NCI-H1436 treated with DMSO at 0.1 percent for 48 hours (cell line): ENCODE measurements around the gene PTPN3.
"Not testable (repeated sequence)": the region's sequence is repeated elsewhere in the genome, so short reads cannot be mapped to it uniquely, and the experiment has no call there.

Experiments used
- DNase-seq: peaks from one replicate; lab custom pipeline; 2025; lab: John Stamatoyannopoulos, UW

Gene PTPN3, protein sequence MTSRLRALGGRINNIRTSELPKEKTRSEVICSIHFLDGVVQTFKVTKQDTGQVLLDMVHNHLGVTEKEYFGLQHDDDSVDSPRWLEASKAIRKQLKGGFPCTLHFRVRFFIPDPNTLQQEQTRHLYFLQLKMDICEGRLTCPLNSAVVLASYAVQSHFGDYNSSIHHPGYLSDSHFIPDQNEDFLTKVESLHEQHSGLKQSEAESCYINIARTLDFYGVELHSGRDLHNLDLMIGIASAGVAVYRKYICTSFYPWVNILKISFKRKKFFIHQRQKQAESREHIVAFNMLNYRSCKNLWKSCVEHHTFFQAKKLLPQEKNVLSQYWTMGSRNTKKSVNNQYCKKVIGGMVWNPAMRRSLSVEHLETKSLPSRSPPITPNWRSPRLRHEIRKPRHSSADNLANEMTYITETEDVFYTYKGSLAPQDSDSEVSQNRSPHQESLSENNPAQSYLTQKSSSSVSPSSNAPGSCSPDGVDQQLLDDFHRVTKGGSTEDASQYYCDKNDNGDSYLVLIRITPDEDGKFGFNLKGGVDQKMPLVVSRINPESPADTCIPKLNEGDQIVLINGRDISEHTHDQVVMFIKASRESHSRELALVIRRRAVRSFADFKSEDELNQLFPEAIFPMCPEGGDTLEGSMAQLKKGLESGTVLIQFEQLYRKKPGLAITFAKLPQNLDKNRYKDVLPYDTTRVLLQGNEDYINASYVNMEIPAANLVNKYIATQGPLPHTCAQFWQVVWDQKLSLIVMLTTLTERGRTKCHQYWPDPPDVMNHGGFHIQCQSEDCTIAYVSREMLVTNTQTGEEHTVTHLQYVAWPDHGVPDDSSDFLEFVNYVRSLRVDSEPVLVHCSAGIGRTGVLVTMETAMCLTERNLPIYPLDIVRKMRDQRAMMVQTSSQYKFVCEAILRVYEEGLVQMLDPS

GRCh38 chr9:109498195-109499092 is at the start of gene PTPN3:
Gene PTPN3, minus strand, starts transcription at chr9:109498307. Its CDS starts 34,873 bp downstream, at chr9:109463434.
- no peak for DNase-seq

GRCh38 chr9:109544954-109545353 is 46.8 kb upstream of the PTPN3 start:
- DNase-seq: not testable (repeated sequence)

GRCh38 chr9:109542922-109543321 is 44.8 kb upstream of the PTPN3 start:
- DNase-seq: no peak

DNA sequence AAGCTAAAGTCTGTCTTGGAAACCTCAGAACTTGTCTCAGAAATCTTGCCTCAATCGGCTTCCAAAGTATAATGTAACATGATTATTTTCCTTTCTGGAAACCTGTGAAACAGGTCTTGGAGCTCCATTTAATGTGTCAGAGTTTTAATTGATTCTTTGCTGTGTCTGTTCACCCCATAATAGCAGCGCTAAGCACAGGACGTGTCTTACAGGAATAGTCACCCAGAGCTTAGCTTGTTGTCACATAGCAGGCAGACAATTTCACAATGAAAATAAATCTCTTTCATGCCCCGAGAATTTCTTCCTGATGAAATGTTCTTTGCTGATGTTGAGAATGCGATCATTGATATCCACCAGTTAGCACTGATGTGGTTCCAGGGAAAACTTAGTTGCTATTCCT is 40.2 kb upstream of the PTPN3 start:
- no peak for DNase-seq

DNA sequence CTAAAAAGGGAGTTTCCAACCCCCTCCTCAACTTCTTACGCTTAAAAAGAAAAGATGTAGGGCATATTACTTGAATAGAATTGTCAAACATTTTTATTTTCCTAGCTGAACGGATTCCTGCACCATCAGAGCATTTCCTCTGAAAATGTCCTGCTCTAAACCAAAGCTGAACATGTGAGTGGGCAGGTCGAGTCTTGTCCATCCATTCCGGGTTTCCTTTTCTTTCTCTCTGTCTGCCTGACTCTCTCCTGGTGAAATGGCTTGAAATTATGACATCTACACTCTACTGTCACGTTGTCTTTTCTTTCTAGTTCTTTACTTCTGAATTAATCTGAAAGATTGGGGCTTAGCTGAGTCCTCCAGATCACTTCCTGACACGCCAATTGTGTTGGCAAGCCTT is 39.2 kb upstream of the PTPN3 start:
- no peak for DNase-seq

- no peak for DNase-seq
Observed at GRCh38 chr9:109536859-109537258, 38.8 kb upstream of the PTPN3 start.

GRCh38 chr9:109535365-109535764 is 37.3 kb upstream of the PTPN3 start:
- DNase-seq: no peak

DNA sequence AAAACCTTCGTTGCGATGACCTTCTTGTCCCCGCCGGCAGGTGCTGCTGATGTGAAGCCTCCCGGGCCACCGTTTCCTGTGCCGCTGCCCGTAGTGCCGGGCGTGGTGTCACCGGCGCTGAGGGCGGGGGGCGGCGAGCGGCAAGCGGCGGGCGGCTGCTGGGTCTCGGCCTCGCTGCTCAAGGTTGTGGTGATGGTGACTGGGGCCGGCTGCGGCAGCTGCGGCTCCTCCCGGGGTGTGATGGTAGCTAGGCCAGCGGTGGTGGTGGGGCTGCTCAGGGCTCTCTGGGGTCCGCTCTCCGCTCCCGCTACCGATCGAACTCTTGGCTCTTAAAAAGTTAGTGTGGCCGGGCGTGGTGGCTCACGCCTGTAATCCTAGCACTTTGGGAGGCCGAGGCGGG is 36.0 kb upstream of the PTPN3 start:
- no peak for DNase-seq

DNA sequence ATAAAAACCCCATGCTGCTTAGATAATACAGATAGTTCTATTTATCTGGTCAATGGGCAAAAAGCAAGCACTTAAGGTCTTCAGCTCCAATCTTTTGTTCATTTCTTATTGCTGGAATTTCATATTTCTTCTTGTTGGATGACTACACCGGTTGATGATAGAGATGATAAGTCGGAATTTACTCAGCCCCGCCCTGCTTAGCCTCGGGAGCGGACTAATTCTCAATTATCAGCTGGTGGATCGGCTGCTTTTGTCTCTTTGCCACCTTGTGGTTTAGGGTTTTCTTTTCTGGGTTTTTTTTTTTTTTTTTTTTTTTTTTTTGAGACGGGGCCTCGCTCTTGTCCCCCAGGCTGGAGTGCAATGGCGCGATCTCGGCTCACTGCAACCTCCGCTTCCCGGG is 34.5 kb upstream of the PTPN3 start:
- DNase-seq: not testable (repeated sequence)

GRCh38 chr9:109522106-109522505 is 24.0 kb upstream of the PTPN3 start:
- no peak for DNase-seq

DNA sequence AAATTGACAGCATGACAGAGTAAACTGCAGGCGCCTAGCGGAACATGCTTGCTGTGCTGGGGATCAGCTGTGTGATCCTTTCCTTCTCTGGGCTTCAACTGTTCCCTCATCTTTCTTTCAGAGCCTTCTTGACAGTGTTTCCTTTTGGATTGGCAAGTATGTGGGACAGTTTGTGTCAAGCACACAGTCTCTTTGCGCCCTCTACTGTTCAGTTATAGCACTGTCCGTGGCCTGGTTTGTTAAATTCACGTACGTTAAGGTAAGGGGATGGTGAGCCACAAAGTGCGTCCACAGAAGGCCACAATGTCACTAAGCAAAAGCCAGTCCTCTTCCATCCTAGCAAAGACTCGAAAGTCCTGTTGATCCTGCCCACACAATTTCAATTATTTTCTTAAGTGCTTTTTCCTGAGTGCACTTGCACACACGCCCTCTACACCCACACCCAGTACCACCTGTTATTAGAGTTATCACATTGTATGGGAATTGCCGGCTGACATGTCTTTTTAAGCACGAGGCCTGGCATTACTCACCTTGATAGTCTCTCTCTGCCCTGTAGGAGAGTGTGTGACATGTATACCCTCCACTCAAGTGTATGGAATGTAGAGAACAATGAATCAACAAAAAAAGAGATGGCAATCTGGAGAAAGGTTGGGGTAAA is 22.5 kb upstream of the PTPN3 start:
- peak; percentile 25 for DNase-seq

- DNase-seq: no peak
Observed at GRCh38 chr9:109519366-109519765, 21.3 kb upstream of the PTPN3 start.

DNA sequence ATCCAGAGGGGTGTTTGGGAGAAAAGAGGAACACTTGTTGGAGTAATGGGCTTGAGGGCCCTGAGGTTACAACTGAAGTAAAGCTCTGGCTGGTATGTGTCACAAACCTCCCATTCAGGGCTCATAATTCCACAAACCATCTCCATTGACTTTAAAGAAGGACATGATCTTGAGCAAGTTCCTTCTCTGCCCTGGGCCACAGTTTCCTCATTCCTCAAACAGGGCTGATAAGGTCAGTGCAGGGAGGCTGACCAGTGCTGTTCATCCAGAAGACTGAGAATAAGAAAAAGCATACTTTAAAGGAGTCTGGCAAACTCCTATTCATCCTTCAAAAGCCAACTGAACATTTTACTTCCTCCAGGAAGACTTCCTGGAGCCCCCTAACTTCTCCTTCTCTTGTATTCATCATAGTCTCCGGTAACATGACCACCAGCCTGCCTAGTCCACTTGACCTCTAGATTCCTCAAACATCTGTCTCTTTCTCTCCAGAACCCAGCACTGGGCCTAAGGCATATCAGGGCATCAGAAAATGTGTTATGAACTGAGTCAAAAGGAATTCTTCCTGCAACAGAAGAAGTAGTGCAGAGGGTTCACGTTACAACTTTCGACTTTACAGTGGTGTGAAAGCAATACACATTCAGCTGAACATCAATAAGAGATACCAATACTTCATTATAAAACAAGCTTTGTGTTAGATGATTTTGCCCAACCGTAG is 20.7 kb upstream of the PTPN3 start:
- no peak for DNase-seq

- DNase-seq: no peak
Observed at GRCh38 chr9:109517901-109518377, 19.8 kb upstream of the PTPN3 start.

GRCh38 chr9:109513871-109514270 is 15.8 kb upstream of the PTPN3 start:
- no peak for DNase-seq

DNA sequence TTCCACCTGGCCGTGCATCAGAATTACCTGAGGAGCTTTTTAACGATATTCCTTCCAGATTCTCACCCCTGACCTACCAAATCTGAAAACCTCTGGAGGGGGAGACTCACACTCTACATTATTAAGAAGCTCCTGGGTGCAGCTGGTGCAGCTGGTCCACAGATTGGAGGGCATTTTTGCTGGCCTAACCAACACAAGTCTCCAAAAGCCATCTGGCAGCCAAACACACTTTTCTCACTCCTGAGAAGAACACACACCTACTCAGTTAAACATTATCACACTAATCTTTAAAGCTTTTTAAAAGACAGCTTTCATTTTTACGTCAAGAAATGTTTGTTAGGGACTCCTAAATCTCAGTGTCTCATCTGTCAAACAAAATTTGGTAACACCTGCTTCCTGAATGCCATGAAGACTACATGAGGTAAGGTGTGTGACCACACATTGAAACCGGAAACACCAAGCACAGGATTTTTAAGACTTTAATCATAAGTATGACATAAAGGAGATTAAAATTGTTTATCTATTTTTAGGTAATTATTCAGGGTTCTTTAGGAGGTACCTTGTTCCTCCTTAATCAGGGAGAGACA is 14.2 kb upstream of the PTPN3 start:
- no peak for DNase-seq

- no peak for DNase-seq
Observed at GRCh38 chr9:109510506-109510905, 12.4 kb upstream of the PTPN3 start.

- DNase-seq: not testable (repeated sequence)
Observed at GRCh38 chr9:109510042-109510441, 11.9 kb upstream of the PTPN3 start.

DNA sequence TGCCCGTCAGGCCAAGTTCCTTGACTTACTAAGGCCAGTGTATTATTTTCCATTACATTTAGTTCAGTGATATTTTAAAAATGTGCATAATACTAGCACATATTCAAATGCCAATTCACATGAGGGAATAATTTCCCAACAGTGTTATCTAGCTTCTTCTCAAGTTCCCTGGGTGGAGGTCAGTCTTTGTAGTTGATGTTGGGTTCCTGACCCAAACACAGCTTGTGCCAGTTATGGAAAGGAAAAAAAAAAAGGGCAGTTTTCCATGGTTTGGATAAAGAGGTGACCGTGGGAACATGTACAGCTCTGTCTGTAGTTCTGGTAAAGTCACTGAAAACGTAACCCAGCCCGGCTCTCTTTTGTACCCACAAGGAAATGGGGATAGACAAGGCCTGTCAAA is 11.5 kb upstream of the PTPN3 start:
- no peak for DNase-seq

DNA sequence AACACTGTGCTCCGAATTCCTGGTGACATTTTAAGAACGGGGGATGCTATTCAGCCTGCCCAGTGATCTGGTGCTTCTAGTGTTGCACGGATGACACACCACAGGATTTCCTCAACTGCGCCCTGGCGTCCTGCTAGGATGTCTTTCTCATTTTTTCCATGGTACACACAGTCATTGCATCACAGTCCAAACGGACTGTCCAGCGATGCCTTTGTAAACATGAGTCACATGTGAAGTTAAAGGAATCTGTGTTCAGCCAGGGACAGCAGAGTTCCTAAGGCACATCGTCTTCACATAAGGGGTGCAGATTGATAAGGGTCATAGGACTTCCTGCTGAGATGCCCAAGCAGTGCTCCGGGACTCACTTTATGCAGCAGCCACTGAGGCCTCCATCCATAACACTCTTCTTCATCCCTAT is 9.3 kb upstream of the PTPN3 start:
- no peak for DNase-seq
